Measurements from ENCODE around the gene ESR2. TPM values are rescaled to one million over a fixed set of nuclear protein-coding genes. Genes with fewer than 3 reads are reported as not detected.

The ESR2 gene
- total and polyA plus RNA-seq, 2 of the 8 experiments (the other 6 are each of a cell fraction or from before 2014, with no cell fraction given): 0.19 to 0.23 TPM

- TF ChIP-seq TAF1 (IDR thresholded peaks at IDR 0.05; ENCODE audit: low read depth, low read length) (no peak), EP300 (IDR thresholded peaks at IDR 0.05; ENCODE audit: borderline replicate concordance in 1 of 2, low read depth in 2 of 2, low read length in 2 of 2) (no peak), KDM1A (IDR thresholded peaks at IDR 0.05; ENCODE audit: borderline replicate concordance, low read length) (no peak)
Measured at GRCh38 chr14:64225151-64225757, 68.9 kb downstream of the ESR2 start (continued).
